Measurements from ENCODE around the gene CLSTN3.

Gene CLSTN3

GRCh38 chr12:7128681-7129286 lies 1.4 kb upstream of the CLSTN3 start, which contains the start of gene RBP5:
RBP5 (minus strand) TSS chr12:7128889; CDS start chr12:7128775, 114 bp downstream.
- DNase-seq = no peak

- no peak for DNase-seq
Observed at GRCh38 chr12:7129287-7129871, 792 bp upstream of the CLSTN3 start.

GRCh38 chr12:7130701-7131501 lies 730 bp downstream of the CLSTN3 start:
- peak; percentile 17 for DNase-seq

GRCh38 chr12:7131502-7131866 lies 1.3 kb downstream of the CLSTN3 start:
- DNase-seq = no peak

GRCh38 chr12:7134396-7135166 lies 4.4 kb downstream of the CLSTN3 start:
- DNase-seq = no peak

GRCh38 chr12:7136071-7136470 lies 5.9 kb downstream of the CLSTN3 start:
- no peak for DNase-seq

- no peak for DNase-seq
Observed at GRCh38 chr12:7136676-7137075, 6.5 kb downstream of the CLSTN3 start.

GRCh38 chr12:7137908-7138307 lies 7.7 kb downstream of the CLSTN3 start:
- no peak for DNase-seq

GRCh38 chr12:7139200-7139599 lies 9.0 kb downstream of the CLSTN3 start:
- no peak for DNase-seq

- no peak for DNase-seq
Observed at GRCh38 chr12:7141351-7142005, 11.3 kb downstream of the CLSTN3 start.

- peak; percentile 25 for DNase-seq
Observed at GRCh38 chr12:7142056-7142644, 12.0 kb downstream of the CLSTN3 start.

- no peak for DNase-seq
Observed at GRCh38 chr12:7142809-7143465, 12.8 kb downstream of the CLSTN3 start.

GRCh38 chr12:7143564-7143963 lies 13.4 kb downstream of the CLSTN3 start:
- no peak for DNase-seq

- no peak for DNase-seq
Observed at GRCh38 chr12:7144414-7145120, 14.4 kb downstream of the CLSTN3 start.

GRCh38 chr12:7145671-7146070 lies 15.5 kb downstream of the CLSTN3 start:
- no peak for DNase-seq

- no peak for DNase-seq
Observed at GRCh38 chr12:7146228-7146627, 16.1 kb downstream of the CLSTN3 start.

- DNase-seq = no peak
Observed at GRCh38 chr12:7146906-7147305, 16.7 kb downstream of the CLSTN3 start.

GRCh38 chr12:7150356-7150755 lies 20.2 kb downstream of the CLSTN3 start:
- DNase-seq = no peak

- DNase-seq = no peak
Observed at GRCh38 chr12:7150841-7151240, 20.7 kb downstream of the CLSTN3 start.

- no peak for DNase-seq
Observed at GRCh38 chr12:7151532-7151931, 21.4 kb downstream of the CLSTN3 start.

- DNase-seq = no peak
Observed at GRCh38 chr12:7152818-7153217, 22.6 kb downstream of the CLSTN3 start.

Data from T1000 (cell line).